C4-2B (cell line): ENCODE measurements around the gene CERK.

Source experiments
- H3K27ac ChIP-seq: fragments of 450-650 bp; 2 replicates; pipeline ENCODE4 v1.5.1; 2017
- ZFX ChIP-seq: fragments of 450-650 bp; IDR thresholded peaks from 2 replicates; pipeline ENCODE4 v1.6.1; 2017
- TF ChIP-seq, protein P1 (sequence below): fragments of 450-650 bp; conservative IDR thresholded peaks from 2 replicates; pipeline ENCODE4 v1.5.1; 2017; ENCODE audit warnings: mild to moderate bottlenecking

CERK gene

DNA sequence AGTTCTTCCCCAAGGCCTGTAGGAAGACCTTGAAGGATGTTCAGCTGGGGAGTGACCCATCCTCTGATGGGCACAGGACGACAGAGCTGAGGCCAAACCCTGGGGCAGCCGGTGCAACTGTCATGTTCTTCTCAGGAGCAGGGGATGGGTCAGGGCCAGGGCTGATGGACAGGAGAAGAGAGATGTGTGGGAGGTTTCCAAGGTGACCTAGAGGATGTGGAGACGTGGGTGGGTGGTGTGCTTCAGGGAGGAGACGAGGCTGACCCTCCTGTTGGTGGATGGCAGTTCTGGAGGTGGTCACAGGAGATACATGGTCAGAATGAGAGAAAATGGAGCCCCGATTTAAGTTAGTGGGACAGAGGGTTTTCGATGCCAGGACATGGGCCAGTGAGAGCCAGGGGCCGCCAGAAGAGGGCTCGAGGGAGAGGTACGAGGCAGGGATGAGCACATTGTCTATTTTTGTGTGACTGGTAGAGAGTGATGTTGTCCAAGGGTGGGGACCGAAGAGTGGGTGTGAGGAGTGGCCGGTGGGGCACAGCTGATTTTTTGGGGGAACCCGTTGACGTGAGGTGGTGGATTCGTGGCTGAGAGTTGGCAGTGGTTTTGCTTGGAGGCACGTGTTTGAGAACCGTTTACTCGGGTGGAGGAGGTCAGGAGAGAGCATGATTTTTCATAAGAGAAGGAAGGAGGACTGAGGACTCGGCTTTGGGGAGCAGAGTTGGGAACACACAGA lies 39.0 kb upstream of the CERK start:
- no peak overlapping the region; the same call in 1 of the 2 replicates for H3K27ac ChIP-seq
- TF ChIP-seq, protein P1, sequence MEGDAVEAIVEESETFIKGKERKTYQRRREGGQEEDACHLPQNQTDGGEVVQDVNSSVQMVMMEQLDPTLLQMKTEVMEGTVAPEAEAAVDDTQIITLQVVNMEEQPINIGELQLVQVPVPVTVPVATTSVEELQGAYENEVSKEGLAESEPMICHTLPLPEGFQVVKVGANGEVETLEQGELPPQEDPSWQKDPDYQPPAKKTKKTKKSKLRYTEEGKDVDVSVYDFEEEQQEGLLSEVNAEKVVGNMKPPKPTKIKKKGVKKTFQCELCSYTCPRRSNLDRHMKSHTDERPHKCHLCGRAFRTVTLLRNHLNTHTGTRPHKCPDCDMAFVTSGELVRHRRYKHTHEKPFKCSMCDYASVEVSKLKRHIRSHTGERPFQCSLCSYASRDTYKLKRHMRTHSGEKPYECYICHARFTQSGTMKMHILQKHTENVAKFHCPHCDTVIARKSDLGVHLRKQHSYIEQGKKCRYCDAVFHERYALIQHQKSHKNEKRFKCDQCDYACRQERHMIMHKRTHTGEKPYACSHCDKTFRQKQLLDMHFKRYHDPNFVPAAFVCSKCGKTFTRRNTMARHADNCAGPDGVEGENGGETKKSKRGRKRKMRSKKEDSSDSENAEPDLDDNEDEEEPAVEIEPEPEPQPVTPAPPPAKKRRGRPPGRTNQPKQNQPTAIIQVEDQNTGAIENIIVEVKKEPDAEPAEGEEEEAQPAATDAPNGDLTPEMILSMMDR = no peak
- TF ChIP-seq ZFX = no peak

DNA sequence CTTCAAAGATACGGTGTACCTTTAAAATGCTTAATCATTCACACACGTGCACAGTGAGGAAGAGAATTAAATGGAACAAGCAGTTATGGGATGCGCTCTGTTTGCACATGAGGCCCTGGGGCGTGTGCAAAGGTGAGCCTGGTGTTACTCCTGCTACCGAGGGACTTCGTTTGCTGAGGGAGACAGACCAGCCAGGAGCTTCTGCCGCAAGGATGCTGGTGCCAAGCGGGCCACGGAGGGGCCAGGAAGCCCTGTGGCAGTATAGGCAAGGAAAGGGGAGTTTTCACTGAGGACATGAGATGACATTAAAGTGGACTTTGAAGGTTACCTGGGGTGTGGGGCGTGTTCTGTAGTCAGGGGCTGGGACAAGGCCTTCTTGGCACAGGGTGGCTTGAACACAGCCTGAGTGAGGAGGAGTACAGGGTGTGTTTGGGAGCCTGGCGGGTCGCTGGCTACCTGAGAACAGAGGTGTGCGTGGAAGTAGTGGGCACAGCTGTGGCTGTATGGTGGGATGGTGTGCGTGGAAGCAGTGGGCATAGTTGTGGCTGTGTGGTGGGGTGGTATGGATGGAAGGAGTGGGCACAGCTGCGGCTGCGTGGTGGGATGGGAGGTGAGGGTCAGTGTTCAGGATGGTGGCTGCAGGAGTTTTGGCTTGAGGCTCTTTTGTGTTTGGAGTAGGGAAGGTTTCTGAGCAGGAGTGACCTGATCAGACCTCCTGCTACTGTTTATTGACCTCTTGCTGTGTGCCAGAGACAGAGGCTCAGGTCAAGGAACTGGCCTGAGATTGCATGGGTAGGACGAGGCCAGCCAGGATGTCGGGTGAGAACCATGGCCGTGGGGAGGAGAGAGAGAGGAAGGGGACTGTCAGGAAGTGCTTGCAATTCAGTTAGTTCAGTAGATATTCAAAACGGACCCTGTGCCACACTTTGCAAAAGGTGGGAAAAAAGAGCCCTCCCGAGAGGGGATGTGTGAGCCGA lies 38.1 kb upstream of the CERK start:
- H3K27ac ChIP-seq = peak overlapping the region; percentile 33
- no peak for TF ChIP-seq ZFX
- TF ChIP-seq, protein P1 = no peak

DNA sequence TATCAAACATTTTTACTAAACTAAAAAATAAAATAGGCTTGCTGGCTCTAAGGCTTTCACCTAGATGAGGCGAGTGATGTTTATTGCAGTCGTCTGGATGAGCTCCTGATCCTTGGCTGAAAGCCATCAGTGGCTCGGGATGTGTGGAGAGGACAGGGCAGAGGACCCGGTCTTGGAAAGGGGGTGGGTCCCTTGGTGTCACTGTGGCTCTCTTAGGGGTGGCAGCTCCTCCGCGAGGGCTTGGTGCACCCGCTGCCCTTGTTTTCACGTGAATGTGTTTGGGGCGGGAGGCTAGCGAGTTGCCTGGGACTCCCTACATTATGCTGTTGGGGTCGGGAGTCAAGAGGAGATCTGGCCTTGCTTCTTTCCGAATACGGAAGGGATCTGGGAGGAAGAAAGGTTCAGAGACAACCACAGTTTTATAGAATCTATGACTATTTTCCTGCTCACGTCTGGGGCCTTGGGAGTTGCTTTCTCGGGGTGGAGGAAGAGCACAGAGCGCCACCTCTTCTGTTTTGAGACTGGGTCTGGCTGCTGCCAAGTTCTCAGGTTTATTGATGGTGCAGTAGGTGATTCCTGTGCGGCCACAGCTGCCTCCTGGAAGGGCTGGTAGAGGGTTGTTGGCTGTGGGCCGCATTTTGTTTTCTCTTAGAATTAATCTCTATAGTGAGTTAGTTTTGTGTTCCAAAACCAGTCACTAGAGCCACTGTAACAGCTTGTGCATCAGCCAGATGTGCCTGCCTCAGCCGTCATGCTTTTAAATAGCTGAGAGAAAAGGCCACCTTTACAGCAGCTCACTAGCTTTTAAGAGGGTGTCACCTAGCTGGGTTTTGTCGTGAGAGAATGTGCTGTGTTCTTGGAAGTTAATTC lies 37.2 kb upstream of the CERK start:
- TF ChIP-seq, protein P1 = no peak
- no peak for TF ChIP-seq ZFX
- H3K27ac ChIP-seq = peak overlapping the region; percentile 33

DNA sequence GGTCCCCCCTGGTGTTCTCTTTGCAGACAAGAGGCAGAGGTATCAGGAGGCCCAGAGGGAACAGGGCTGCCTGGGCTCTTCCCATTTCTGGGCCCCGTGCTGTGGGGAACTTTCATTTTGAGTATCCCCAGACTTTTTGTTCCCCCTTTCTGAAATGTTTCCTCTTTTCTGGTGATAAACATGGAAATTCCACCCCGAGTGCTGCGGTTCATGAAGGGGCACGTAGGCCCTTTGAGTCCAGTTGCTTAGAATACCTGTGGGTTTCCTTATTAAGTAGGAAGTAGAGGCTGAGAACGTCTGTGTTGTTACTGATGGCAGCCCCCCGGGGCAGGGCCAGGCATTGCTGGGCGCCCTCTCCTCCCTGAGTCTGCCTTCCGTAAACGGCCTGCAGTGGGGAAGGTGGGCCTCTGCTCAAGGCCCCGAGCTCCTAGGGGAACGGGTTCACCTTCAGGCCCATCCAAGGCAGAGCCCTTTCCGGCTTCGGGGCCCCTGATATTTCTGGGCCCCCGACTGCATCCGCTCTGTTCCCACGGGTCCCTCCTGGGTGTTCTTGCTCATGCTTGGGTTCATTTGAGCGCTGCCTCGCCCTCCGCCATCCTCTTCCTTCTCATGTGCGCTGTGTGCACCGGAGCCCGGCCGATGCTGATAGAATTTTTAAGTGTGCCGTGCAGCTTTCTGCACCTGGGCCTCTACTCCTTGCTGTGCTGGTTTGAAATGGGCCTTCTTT lies 36.4 kb upstream of the CERK start:
- no peak; the same call in 1 of the 2 replicates for TF ChIP-seq ZFX
- TF ChIP-seq, protein P1 = no peak
- H3K27ac ChIP-seq = peak overlapping the region; percentile 33

DNA sequence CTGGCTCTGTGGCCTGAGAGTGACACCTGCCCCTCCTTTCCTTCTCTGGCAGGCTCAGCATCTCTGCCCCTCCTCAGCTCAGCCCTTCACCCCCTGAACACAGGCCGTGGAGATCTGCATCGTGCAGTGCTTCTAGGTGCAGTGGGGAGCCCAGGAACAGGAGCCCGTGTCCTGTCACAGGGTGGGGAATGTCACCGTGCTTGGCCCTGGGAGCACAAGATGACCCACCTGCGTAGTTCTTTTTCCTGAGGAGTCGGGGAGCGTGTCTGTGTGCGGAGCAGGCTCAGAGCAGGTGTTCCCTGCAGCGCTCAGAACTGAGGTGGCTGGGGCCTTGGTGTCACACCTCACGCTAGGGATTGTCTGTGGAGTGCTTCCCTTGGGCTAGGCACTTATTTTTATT lies 35.0 kb upstream of the CERK start:
- H3K27ac ChIP-seq = no peak overlapping the region

DNA sequence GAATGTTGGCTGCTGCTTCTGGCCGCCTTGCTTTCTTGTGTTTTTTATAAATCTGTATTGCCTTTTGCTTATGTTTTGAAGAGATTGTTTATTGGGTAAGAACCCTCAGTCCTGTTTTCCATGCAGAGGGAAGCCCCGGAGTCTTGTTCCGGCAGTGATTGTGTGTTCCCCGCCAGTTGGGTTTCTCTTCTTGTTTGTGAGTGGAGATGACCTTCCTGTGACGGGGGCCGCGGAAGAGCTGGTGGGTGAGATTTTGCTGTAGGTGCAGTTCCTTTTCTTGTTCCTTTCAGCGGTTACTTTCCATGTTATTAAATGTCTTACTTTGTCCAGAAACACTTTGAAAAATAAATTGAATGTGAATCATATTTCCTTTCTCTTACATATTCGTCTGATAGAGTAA lies 32.7 kb upstream of the CERK start:
- TF ChIP-seq, protein P1 = no peak
- TF ChIP-seq ZFX = no peak
- no peak overlapping the region for H3K27ac ChIP-seq

More for the DNA sequence above, 35.0 kb upstream of the CERK start:
- TF ChIP-seq, protein P1 = no peak
- no peak for TF ChIP-seq ZFX
